Neural cell (in vitro differentiated cells): ENCODE results near the gene ST3GAL5.

Experiments
- EP300 ChIP-seq: fragments of 450-650 bp; conservative IDR thresholded peaks from 2 replicates; pipeline ENCODE4 v1.6.1; 2014; ENCODE audit warnings: antibody characterized with exemption, mild to moderate bottlenecking, moderate library complexity; ENCODE audit not compliant: poor library complexity, severe bottlenecking
- EZH2 ChIP-seq: fragments of 200-600, 300-800 bp; shearing (Covaris generic), sonication (generic); IDR thresholded peaks from 2 replicates; pipeline ENCODE4 v1.6.1; 2014; ENCODE audit warnings: antibody characterized with exemption, low read length, borderline replicate concordance, mild to moderate bottlenecking; ENCODE audit not compliant: insufficient read depth, poor library complexity, severe bottlenecking
- MXI1 ChIP-seq: fragments of 450-650 bp; conservative IDR thresholded peaks from 2 replicates; pipeline ENCODE4 v1.6.1; 2014; ENCODE audit warnings: antibody characterized with exemption, mild to moderate bottlenecking; ENCODE audit not compliant: poor library complexity, severe bottlenecking
- POLR2AphosphoS5 ChIP-seq: IDR thresholded peaks from 2 replicates; pipeline ENCODE4 v1.6.1; 2012
- RAD21 ChIP-seq: fragments of 450-650 bp; conservative IDR thresholded peaks from 2 replicates; pipeline ENCODE4 v1.6.1; 2014; ENCODE audit warnings: antibody characterized with exemption, mild to moderate bottlenecking, moderate library complexity
- SMC3 ChIP-seq: fragments of 450-650 bp; conservative IDR thresholded peaks from 2 replicates; pipeline ENCODE4 v1.6.1; 2014; ENCODE audit warnings: antibody characterized with exemption, mild to moderate bottlenecking, moderate library complexity; ENCODE audit not compliant: poor library complexity
- TAF1 ChIP-seq: IDR thresholded peaks from 2 replicates; pipeline ENCODE4 v1.6.1; 2012; ENCODE audit warnings: low read depth
- TF ChIP-seq, protein P1 (sequence below): fragments of 450-650 bp; IDR thresholded peaks from 2 replicates; pipeline ENCODE4 v1.5.1; 2014; ENCODE audit warnings: antibody characterized with exemption, mild to moderate bottlenecking, moderate library complexity; ENCODE audit not compliant: poor library complexity, severe bottlenecking
- TF ChIP-seq, protein P2 (sequence below): IDR thresholded peaks from 2 replicates; pipeline ENCODE4 v1.6.1; 2012; ENCODE audit warnings: borderline replicate concordance

GRCh38 chr2:85793584-85793983, 95.2 kb downstream of the ST3GAL5 start:
- TF ChIP-seq, protein P1, sequence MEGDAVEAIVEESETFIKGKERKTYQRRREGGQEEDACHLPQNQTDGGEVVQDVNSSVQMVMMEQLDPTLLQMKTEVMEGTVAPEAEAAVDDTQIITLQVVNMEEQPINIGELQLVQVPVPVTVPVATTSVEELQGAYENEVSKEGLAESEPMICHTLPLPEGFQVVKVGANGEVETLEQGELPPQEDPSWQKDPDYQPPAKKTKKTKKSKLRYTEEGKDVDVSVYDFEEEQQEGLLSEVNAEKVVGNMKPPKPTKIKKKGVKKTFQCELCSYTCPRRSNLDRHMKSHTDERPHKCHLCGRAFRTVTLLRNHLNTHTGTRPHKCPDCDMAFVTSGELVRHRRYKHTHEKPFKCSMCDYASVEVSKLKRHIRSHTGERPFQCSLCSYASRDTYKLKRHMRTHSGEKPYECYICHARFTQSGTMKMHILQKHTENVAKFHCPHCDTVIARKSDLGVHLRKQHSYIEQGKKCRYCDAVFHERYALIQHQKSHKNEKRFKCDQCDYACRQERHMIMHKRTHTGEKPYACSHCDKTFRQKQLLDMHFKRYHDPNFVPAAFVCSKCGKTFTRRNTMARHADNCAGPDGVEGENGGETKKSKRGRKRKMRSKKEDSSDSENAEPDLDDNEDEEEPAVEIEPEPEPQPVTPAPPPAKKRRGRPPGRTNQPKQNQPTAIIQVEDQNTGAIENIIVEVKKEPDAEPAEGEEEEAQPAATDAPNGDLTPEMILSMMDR: no peak
- TF ChIP-seq RAD21 (no peak), POLR2AphosphoS5 (no peak), EZH2 (no peak), SMC3 (no peak), EP300 (no peak), TAF1 (no peak), MXI1 (no peak)
- TF ChIP-seq, protein P2, sequence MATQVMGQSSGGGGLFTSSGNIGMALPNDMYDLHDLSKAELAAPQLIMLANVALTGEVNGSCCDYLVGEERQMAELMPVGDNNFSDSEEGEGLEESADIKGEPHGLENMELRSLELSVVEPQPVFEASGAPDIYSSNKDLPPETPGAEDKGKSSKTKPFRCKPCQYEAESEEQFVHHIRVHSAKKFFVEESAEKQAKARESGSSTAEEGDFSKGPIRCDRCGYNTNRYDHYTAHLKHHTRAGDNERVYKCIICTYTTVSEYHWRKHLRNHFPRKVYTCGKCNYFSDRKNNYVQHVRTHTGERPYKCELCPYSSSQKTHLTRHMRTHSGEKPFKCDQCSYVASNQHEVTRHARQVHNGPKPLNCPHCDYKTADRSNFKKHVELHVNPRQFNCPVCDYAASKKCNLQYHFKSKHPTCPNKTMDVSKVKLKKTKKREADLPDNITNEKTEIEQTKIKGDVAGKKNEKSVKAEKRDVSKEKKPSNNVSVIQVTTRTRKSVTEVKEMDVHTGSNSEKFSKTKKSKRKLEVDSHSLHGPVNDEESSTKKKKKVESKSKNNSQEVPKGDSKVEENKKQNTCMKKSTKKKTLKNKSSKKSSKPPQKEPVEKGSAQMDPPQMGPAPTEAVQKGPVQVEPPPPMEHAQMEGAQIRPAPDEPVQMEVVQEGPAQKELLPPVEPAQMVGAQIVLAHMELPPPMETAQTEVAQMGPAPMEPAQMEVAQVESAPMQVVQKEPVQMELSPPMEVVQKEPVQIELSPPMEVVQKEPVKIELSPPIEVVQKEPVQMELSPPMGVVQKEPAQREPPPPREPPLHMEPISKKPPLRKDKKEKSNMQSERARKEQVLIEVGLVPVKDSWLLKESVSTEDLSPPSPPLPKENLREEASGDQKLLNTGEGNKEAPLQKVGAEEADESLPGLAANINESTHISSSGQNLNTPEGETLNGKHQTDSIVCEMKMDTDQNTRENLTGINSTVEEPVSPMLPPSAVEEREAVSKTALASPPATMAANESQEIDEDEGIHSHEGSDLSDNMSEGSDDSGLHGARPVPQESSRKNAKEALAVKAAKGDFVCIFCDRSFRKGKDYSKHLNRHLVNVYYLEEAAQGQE: no peak
